ENCODE results near the gene AK8. TPM values are rescaled to one million over a fixed set of nuclear protein-coding genes. Genes with fewer than 3 reads are reported as not detected.

Gene AK8
- total and polyA plus RNA-seq, 2 of the 4 experiments (the other 2 are of a cell fraction): under 0.01 to 0.09 TPM

GRCh38 chr9:132753593-132753880, 124.5 kb downstream of the AK8 start:
- BruUV-seq (replicated peaks): no TSS peak
- Histone ChIP-seq H3K4me3 (ENCODE audit: insufficient read depth, low read depth, low read length) (no peak overlapping the region), H3K27ac (ENCODE audit: insufficient read depth, low read length) (no peak overlapping the region), H3K4ac (ENCODE audit: low read depth, low read length) (no peak overlapping the region), H2AFZ (replicated peaks; ENCODE audit: low read length, poor library complexity) (no peak overlapping the region), H4K5ac (ENCODE audit: low read depth, low read length) (no peak overlapping the region), H2BK120ac (ENCODE audit: low read depth, low read length) (no peak overlapping the region), H3K36me3 (ENCODE audit: control insufficient read depth, insufficient read depth, low read length) (no peaks in the 10 kb centered on the region), H2AK9ac (replicated peaks; ENCODE audit: low read depth, low read length, poor library complexity) (no peak overlapping the region), H2AK5ac (ENCODE audit: low read depth, low read length) (no peak overlapping the region), H4K8ac (ENCODE audit: low read depth in 2 of 2, low read length in 2 of 2) (no peak overlapping the region), H3K4me1 (ENCODE audit: control insufficient read depth, insufficient read depth, low read length) (no peaks in the 10 kb centered on the region; the same call in 1 of the 2 replicates), H3K14ac (replicated peaks; ENCODE audit: low read depth, low read length) (no peak overlapping the region), H3K56ac (ENCODE audit: extremely low read depth, insufficient read depth, low read length) (no peak overlapping the region), H2BK5ac (ENCODE audit: low read depth, low read length, poor library complexity, severe bottlenecking) (no peak overlapping the region), H3K9me1 (ENCODE audit: insufficient read depth, low read length) (no peaks in the 10 kb centered on the region), H3K4me2 (ENCODE audit: low read depth, low read length) (no peak overlapping the region), H2BK20ac (ENCODE audit: low read depth, low read length) (no peak overlapping the region), H4K20me1 (ENCODE audit: insufficient read depth, low read length) (no peaks in the 10 kb centered on the region), H3K79me1 (ENCODE audit: low read depth in 1 of 2, low read length in 2 of 2) (no peaks in the 10 kb centered on the region), H3K18ac (ENCODE audit: low read depth, low read length) (no peak overlapping the region), H3K23ac (ENCODE audit: low read depth, low read length) (no peak overlapping the region), H3K9ac (ENCODE audit: low read depth, low read length) (no peak overlapping the region), H3K27me3 (ENCODE audit: control insufficient read depth, insufficient read depth, low read length) (peaks cover 47% of the 10 kb centered on the region), H2BK15ac (ENCODE audit: low read depth, low read length) (no peak overlapping the region), H3K9me3 (ENCODE audit: control insufficient read depth, insufficient read depth, low read length) (no peaks in the 10 kb centered on the region), H4K91ac (ENCODE audit: insufficient read depth, low read depth, low read length) (no peak overlapping the region)
- WGBS, 2 experiments (ENCODE audit: extremely low coverage in 2 of 2, insufficient read length in 1 of 2): no CpG with 5 or more reads among the region's 7 CpGs
- in situ Hi-C loops (cut with MboI; ENCODE audit: low sequenced_read_pairs): no loop called here
- POLR2A ChIA-PET (ENCODE audit: unreplicated experiment): no interaction called here
- ATAC-seq (ENCODE audit: low read depth) (no peak), DNase-seq (no peak)
- CTCF ChIA-PET: no interaction called here
- intact Hi-C loops (cut with micrococcal nuclease): no loop called here
- TF ChIP-seq, protein P1, sequence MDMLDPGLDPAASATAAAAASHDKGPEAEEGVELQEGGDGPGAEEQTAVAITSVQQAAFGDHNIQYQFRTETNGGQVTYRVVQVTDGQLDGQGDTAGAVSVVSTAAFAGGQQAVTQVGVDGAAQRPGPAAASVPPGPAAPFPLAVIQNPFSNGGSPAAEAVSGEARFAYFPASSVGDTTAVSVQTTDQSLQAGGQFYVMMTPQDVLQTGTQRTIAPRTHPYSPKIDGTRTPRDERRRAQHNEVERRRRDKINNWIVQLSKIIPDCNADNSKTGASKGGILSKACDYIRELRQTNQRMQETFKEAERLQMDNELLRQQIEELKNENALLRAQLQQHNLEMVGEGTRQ (IDR thresholded peaks at IDR 0.05; ENCODE audit: low read depth, low read length): no peak
- TF ChIP-seq RCOR1 (IDR thresholded peaks at IDR 0.05; ENCODE audit: insufficient replicate concordance, low read length) (no peak), FOS (IDR thresholded peaks at IDR 0.05; ENCODE audit: low read depth, low read length) (no peak)
- dilution Hi-C loops (cut with HindIII; ENCODE audit: low sequenced_read_pairs, unreplicated experiment): no loop called here

Measured in IMR-90 (cell line).